Stimulated activated CD8-positive, alpha-beta memory T cell treated with anti-CD3 and anti-CD28 coated beads, Interleukin-15, amount 100 ng/mL, for 1 hour (primary cell): ENCODE data around the gene TERT.

ENCODE experiments used
- DNase-seq: peaks from one replicate; pipeline ENCODE4 v3.0.0-alpha.2; 2020; ENCODE audit warnings: low read depth

The TERT gene

GRCh38 chr5:1219098-1219767 is 75.6 kb downstream of the TERT start:
- DNase-seq, result no peak

GRCh38 chr5:1218351-1219080 is 76.4 kb downstream of the TERT start:
- no peak for DNase-seq

- DNase-seq, result no peak
Observed at GRCh38 chr5:1217596-1218206, 77.2 kb downstream of the TERT start.

- no peak for DNase-seq
Observed at GRCh38 chr5:1216918-1217295, 78.0 kb downstream of the TERT start.

GRCh38 chr5:1216211-1216917 is 78.5 kb downstream of the TERT start:
- no peak for DNase-seq

GRCh38 chr5:1215320-1216096 is 79.4 kb downstream of the TERT start:
- DNase-seq, result no peak

GRCh38 chr5:1214936-1215220 is 80.0 kb downstream of the TERT start:
- DNase-seq, result no peak

- DNase-seq, result no peak
Observed at GRCh38 chr5:1214163-1214935, 80.5 kb downstream of the TERT start.

- DNase-seq, result no peak
Observed at GRCh38 chr5:1213508-1214162, 81.2 kb downstream of the TERT start.

- no peak for DNase-seq
Observed at GRCh38 chr5:1212881-1213280, 82.0 kb downstream of the TERT start.

- no peak for DNase-seq
Observed at GRCh38 chr5:1212271-1212670, 82.6 kb downstream of the TERT start.

- no peak for DNase-seq
Observed at GRCh38 chr5:1211701-1212100, 83.2 kb downstream of the TERT start.

- no peak for DNase-seq
Observed at GRCh38 chr5:1210832-1211251, 84.0 kb downstream of the TERT start.

- no peak for DNase-seq
Observed at GRCh38 chr5:1209896-1210776, 84.7 kb downstream of the TERT start.

GRCh38 chr5:1209489-1209852 is 85.4 kb downstream of the TERT start:
- no peak for DNase-seq

- no peak for DNase-seq
Observed at GRCh38 chr5:1208743-1209488, 86.0 kb downstream of the TERT start.

- no peak for DNase-seq
Observed at GRCh38 chr5:1208221-1208742, 86.6 kb downstream of the TERT start.

GRCh38 chr5:1207555-1207954 is 87.3 kb downstream of the TERT start:
- no peak for DNase-seq
